HFFc6 (cell line): ENCODE data around the gene AQP1. TPM values are rescaled to one million over a fixed set of nuclear protein-coding genes. Genes with fewer than 3 reads are reported as not detected.

Experiments used
- DNase-seq: peaks from one replicate; pipeline ENCODE4 v3.0.0-alpha.2; 2018
- H3K27ac Mint-ChIP-seq: 2 replicates; pipeline ENCODE4 v1.8.0; 2020; ENCODE audit warnings: mild to moderate bottlenecking, mixed read lengths
- H3K27me3 Mint-ChIP-seq: 2 replicates; pipeline ENCODE4 v1.8.0; 2021; ENCODE audit warnings: mild to moderate bottlenecking, moderate library complexity, mixed read lengths; ENCODE audit not compliant: insufficient read depth
- H3K36me3 Mint-ChIP-seq: 2 replicates; pipeline ENCODE4 v1.8.0; 2021; ENCODE audit warnings: low read depth, mixed read lengths
- H3K4me1 Mint-ChIP-seq: 2 replicates; pipeline ENCODE4 v1.8.0; 2020; ENCODE audit warnings: low read depth, mixed read lengths
- H3K4me3 Mint-ChIP-seq: 2 replicates; pipeline ENCODE4 v1.8.0; 2020; ENCODE audit warnings: mild to moderate bottlenecking, moderate library complexity, mixed read lengths
- H3K9me3 Mint-ChIP-seq: 2 replicates; pipeline ENCODE4 v1.8.0; 2020; ENCODE audit warnings: mild to moderate bottlenecking, mixed read lengths
- total RNA-seq, 6 experiments: library from RNA; stranded (reverse); fragmentation: NEBNext Ultra II Directional; extraction: Animal tissue kit (Norgen Biotek cat#: 25700); gene quantifications; 2 replicates in 1 of 6; 3 replicates in 5 of 6; pipeline ENCODE4 v1.2.3, GENCODE V29; 2021
- TF ChIP-seq, protein P1 (sequence below): fragments of 200-600 bp; sonication (generic); IDR thresholded peaks from 2 replicates; pipeline ENCODE4 v1.5.0; 2021; ENCODE audit warnings: antibody characterized with exemption, mild to moderate bottlenecking

AQP1 gene
- total RNA-seq, 6 experiments from 2014 or later: 0.40 to 0.94 (median 0.57) TPM

DNA sequence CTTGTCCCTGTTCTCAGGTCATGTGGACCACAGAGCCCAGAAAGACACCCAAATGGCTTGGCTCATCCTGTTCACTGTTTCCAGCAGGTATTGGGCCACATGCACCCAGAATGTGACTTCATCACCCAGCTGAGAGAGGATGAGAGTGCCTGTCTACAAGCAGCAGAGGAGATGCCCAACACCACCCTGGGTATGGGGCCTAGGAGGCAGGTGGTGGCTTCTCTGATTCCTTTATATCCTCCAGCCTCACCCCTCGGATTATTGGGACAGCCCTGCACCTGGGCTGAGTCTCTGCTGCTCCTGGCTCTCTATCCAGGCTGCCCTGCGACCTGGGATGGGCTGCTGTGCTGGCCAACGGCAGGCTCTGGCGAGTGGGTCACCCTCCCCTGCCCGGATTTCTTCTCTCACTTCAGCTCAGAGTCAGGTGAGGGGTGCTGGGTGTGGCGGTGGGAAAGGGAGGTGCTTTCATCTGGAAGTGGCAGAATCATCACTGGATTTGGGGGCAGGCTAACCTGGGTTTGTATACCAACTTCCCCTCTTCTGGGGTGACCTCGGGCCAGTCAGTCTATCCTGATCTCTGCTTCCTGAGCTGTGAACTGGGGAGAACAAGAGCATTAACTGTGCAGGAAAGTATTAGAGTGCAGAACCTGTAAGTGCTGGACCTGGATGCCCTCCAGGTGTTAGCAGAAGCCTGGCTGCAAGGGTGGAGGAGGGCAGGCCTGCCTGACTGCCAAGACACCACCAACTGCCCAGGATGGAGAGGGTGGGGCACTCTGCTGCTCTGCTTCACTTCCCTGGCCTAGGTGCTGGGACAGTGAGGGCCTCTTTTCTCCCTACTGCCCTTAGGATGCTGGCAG is 57.3 kb downstream of the AQP1 start:
- H3K27me3 Mint-ChIP-seq: peaks cover 57% of the 10 kb centered on the region
- H3K36me3 Mint-ChIP-seq: no peaks in the 10 kb centered on the region
- DNase-seq: no peak
- H3K4me3 Mint-ChIP-seq: no peak overlapping the region
- no peaks in the 10 kb centered on the region for H3K4me1 Mint-ChIP-seq
- no peaks in the 10 kb centered on the region for H3K9me3 Mint-ChIP-seq
- TF ChIP-seq, protein P1, sequence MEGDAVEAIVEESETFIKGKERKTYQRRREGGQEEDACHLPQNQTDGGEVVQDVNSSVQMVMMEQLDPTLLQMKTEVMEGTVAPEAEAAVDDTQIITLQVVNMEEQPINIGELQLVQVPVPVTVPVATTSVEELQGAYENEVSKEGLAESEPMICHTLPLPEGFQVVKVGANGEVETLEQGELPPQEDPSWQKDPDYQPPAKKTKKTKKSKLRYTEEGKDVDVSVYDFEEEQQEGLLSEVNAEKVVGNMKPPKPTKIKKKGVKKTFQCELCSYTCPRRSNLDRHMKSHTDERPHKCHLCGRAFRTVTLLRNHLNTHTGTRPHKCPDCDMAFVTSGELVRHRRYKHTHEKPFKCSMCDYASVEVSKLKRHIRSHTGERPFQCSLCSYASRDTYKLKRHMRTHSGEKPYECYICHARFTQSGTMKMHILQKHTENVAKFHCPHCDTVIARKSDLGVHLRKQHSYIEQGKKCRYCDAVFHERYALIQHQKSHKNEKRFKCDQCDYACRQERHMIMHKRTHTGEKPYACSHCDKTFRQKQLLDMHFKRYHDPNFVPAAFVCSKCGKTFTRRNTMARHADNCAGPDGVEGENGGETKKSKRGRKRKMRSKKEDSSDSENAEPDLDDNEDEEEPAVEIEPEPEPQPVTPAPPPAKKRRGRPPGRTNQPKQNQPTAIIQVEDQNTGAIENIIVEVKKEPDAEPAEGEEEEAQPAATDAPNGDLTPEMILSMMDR: no peak
- no peak overlapping the region for H3K27ac Mint-ChIP-seq

DNA sequence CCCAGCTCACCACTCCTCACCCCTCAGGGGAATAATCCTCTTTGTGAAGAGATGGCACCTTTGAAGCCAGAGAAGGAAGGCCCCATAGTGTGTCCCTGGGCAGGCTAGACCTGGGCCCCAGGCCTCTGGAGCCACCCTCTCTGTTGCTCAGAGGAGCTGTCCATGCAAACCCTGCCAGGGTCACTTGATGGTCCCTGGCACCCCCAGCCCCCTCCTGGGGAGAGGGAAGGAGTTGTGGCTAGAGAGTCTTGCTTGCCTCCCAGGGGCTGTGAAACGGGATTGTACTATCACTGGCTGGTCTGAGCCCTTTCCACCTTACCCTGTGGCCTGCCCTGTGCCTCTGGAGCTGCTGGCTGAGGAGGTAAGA is 57.9 kb downstream of the AQP1 start:
- TF ChIP-seq, protein P1: no peak
- Mint-ChIP-seq H3K27ac (no peak overlapping the region), H3K36me3 (no peaks in the 10 kb centered on the region), H3K9me3 (no peaks in the 10 kb centered on the region), H3K27me3 (peaks cover 54% of the 10 kb centered on the region), H3K4me1 (no peaks in the 10 kb centered on the region), H3K4me3 (no peak overlapping the region)
- DNase-seq: no peak

DNA sequence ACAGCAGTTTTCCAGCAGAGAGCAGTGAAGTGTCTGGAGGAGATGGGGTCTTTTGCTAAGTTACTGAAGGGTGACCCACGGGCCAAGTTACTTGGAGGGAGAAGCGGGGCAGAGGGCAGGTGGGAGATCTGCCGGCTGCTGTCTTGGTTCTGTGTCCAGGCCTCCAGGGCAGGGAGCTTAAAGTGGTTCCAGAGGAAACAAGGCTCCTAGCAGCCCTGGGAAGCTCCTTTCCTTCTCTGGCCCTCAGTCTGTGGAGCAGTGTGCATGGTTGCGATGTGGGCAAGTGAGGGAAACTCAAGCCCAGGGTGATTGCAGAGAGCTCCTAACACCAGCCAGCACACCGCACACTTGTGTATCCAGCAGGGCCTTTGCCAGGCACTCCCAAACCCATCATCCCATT is 58.4 kb downstream of the AQP1 start:
- H3K36me3 Mint-ChIP-seq: no peaks in the 10 kb centered on the region
- TF ChIP-seq, protein P1: no peak
- H3K4me1 Mint-ChIP-seq: no peaks in the 10 kb centered on the region
- H3K4me3 Mint-ChIP-seq: no peak overlapping the region
- H3K9me3 Mint-ChIP-seq: no peaks in the 10 kb centered on the region
- no peak for DNase-seq
- peaks cover 53% of the 10 kb centered on the region for H3K27me3 Mint-ChIP-seq
- no peak overlapping the region for H3K27ac Mint-ChIP-seq

DNA sequence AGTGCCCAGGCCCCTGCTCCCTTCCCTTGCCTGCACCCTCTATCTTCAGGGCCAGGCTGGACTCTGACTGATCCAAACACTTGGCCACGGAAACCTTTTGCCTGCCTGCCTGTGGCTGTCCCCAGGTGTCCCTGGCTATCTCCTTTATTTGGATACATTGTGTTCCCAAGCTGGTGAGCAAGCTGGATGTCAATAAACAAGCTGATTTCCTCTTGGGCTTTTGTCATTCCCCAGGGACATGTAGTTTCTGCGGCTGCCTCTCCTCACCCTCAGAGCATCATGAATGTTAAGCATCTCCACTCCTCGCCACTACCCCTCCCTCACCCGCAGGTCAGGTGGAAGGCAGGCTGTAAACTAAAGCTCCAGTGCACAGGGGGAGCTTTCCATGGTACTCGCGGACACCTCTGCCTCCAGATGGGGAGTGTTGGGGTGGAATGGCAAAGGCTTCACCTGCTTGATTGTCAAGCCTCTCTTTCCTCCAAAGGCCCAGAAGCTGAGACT is 59.0 kb downstream of the AQP1 start:
- no peak for DNase-seq
- Mint-ChIP-seq H3K4me1 (no peaks in the 10 kb centered on the region), H3K4me3 (no peak overlapping the region), H3K27me3 (peaks cover 52% of the 10 kb centered on the region), H3K27ac (no peak overlapping the region), H3K36me3 (no peaks in the 10 kb centered on the region), H3K9me3 (no peaks in the 10 kb centered on the region)
- TF ChIP-seq, protein P1: no peak

DNA sequence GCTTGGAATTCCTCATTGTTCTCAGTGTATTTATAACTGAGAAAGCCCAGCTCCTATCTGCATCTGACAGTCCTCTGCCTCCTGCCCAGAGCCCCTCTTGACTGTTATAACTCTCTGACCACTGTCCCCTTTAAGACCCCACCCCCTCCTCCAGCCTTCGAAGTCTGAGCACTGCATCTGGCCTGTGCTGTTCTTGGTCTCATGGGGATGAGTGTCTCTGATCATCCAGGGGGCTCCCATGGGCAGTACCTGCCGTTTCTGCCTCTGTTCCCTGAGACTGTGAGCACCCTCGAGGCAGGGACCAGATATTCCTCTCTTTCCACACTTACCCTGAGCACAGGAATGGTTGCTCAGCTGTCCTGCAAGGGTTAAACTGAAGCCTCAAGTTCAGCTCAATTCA is 59.8 kb downstream of the AQP1 start:
- Mint-ChIP-seq H3K9me3 (no peaks in the 10 kb centered on the region), H3K36me3 (no peaks in the 10 kb centered on the region), H3K4me1 (no peaks in the 10 kb centered on the region), H3K27ac (no peak overlapping the region), H3K4me3 (no peak overlapping the region), H3K27me3 (peaks cover 45% of the 10 kb centered on the region)
- DNase-seq: no peak
- TF ChIP-seq, protein P1: no peak
